Muscle of back (tissue), 11 donors: ENCODE measurements around the gene BTK. TPM values are rescaled to one million over a fixed set of nuclear protein-coding genes. Genes with fewer than 3 reads are reported as not detected.
"Not testable (repeated sequence)": the region's sequence is repeated elsewhere in the genome, so short reads cannot be mapped to it uniquely, and the experiment has no call there.

Experiments used
- DNase-seq, 3 donors: peaks; one replicate each; pipeline versions ENCODE4 v3.0.0 to v3.0.0-alpha.2; 2013
- polyA plus RNA-seq, 10 donors: library from polyadenylated mRNA; unstranded; fragments of 120-200 nt; gene quantifications; one replicate each; pipeline ENCODE4 v1.2.1, GENCODE V29; 2013; ENCODE audit not compliant: insufficient read length in 10 of 10

BTK gene
- polyA plus RNA-seq, 10 donors = 1.5 to 3.9 (median 2.5) TPM

- peak in 2 of 3 donors; percentile 2 to 17 for DNase-seq
Observed at GRCh38 chrX:101347859-101348451, 38.0 kb downstream of the BTK start.

GRCh38 chrX:101337776-101338271, 48.2 kb downstream of the BTK start:
- DNase-seq = no peak

- not testable (repeated sequence) for DNase-seq
Observed at GRCh38 chrX:101334310-101334709, 51.7 kb downstream of the BTK start.

- not testable (repeated sequence) for DNase-seq
Observed at GRCh38 chrX:101326600-101326999, 59.4 kb downstream of the BTK start.

- no peak for DNase-seq
Observed at GRCh38 chrX:101303790-101304189, 82.2 kb downstream of the BTK start.

Other genes with a start within 250 kb of the BTK start
- 1 to 10 TPM in 9 of 10 donors, under 1 TPM in 1; 0.97 to 3.4 (median 1.7) TPM for gene DRP2, start 166.4 kb downstream of the BTK start, polyA plus RNA-seq
- under 1 TPM; 0.12 to 0.46 (median 0.18) TPM for gene TAF7L, start 94.9 kb downstream of the BTK start, polyA plus RNA-seq
- gene TIMM8A, start 37.4 kb downstream of the BTK start, polyA plus RNA-seq = 10 to 100 TPM in 8 of 10 donors, 1 to 10 TPM in 2; 9.6 to 14.7 (median 10.8) TPM
- gene RPL36A, start 4.8 kb upstream of the BTK start, polyA plus RNA-seq = 1,000 to 10,000 TPM; 1,054 to 1,994 (median 1,337) TPM
- 10 to 100 TPM; 15.2 to 25.6 (median 17.5) TPM for gene GLA, start 21.7 kb upstream of the BTK start, polyA plus RNA-seq
- gene HNRNPH2, start 22.0 kb upstream of the BTK start, polyA plus RNA-seq = 10 to 100 TPM; 63.4 to 80.1 (median 70.1) TPM
- gene ARMCX4, start 99.3 kb upstream of the BTK start, polyA plus RNA-seq = 10 to 100 TPM; 22.7 to 52.8 (median 46.3) TPM
- 10 to 100 TPM; 71.9 to 93.3 (median 84.6) TPM for gene ARMCX1, start 164.4 kb upstream of the BTK start, polyA plus RNA-seq
- gene ARMCX6, start 231.8 kb upstream of the BTK start, polyA plus RNA-seq = 100 to 1,000 TPM in 7 of 10 donors, 10 to 100 TPM in 3; 71.9 to 115 (median 103) TPM
- gene ARMCX3, start 237.0 kb upstream of the BTK start, polyA plus RNA-seq = 100 to 1,000 TPM; 110 to 170 (median 146) TPM